NCI-H2107 (cell line): Measurements from ENCODE around the gene EML6.

Source experiments
- DNase-seq: peaks from one replicate; lab custom pipeline; 2025; lab: John Stamatoyannopoulos, UW

Gene EML6

DNA sequence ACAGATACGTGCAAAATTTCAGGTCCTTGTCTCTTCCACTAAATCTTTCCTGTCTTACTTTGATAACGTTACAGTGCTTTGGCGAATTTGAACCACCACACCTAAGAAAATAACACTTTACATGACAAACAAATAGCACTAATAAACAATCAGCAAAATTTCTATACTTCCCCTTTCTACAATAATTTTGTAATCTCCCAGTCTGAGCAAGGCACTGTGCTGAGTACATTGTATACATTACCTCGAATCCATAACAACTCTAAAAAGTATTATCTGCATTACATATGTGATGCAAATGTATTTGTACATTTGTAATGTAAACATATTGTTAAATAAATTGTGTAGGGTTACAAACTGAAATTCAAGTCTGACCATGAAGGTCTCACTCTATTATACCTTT is 276.9 kb downstream of the EML6 start:
- DNase-seq: no peak

DNA sequence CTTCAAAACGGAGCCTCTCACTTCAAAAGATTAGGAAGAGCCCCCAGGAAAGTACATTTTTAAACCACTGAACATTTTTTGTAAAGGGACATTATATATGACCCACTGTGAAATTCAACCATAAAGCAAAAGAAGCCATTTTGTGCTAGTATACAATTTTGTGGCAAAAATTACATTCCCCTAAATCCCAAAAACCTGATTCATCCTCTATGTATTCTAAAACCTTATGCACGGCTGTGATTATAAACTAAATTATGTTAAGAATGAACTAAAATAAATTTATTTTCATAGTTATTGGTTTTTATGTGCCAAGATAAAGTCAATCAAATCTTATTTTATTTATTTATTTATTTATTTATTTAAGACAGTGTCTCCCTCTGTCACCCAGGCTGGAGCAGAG is 278.3 kb downstream of the EML6 start:
- no peak for DNase-seq

DNA sequence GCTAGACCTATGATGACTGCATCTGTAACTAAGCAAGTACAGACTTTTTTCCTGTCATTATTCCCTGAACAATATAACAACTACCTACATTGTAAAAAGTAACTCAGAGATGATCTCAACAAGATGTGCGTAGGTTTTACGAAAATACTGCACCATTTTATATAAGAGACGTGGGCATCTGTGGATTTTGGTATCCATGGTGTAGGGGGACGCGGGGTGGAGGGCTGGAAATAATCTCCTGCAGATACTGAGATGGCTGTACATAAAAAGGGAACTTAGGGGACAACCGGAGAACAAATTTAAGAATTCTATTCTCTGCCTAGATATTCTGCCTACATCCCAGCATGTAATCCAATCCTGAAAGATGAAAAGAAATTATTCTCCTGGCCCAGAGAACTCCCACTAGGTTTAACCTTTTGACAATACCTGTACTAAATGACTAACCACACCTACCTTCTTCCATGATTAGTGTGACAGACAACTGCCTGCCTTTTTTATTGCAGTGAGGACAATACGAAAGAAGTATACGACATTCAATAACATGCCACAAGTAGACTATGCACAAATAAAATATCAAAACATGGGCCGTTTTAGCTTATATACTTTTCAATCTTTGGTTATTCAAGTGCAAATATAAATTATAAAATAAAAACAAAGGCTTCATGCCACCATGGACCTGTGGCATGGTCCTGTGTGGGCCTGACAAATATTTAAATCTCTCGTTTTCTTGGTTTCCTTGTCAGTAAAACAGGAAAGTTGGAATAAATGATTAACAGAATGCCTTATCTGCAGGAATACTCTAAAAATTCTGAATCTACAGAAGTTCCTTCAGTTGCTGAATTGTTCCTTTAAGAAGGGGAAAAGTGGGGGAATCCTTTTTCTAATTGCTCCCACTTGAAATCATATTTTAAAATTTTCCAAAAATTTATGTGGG is 280.5 kb downstream of the EML6 start:
- no peak for DNase-seq

DNA sequence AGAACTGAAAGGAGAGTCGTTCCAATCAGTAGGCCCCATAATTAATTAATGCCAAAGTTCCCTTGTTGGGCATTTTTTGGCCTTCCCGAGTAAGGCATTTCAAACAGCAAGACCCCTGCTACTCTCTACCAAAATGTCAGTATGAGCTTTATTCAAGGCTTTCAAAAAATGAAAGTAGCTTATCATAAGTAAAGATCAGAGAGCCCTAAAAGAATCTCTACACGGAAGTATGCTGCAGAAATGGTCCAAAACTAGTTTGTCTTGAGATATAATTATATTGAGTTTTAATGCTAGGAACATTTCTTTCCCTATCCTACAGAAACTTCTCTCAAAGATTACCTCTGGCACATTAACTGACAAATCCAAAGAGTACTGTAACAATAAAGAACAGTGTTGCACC is 282.8 kb downstream of the EML6 start:
- DNase-seq: no peak

DNA sequence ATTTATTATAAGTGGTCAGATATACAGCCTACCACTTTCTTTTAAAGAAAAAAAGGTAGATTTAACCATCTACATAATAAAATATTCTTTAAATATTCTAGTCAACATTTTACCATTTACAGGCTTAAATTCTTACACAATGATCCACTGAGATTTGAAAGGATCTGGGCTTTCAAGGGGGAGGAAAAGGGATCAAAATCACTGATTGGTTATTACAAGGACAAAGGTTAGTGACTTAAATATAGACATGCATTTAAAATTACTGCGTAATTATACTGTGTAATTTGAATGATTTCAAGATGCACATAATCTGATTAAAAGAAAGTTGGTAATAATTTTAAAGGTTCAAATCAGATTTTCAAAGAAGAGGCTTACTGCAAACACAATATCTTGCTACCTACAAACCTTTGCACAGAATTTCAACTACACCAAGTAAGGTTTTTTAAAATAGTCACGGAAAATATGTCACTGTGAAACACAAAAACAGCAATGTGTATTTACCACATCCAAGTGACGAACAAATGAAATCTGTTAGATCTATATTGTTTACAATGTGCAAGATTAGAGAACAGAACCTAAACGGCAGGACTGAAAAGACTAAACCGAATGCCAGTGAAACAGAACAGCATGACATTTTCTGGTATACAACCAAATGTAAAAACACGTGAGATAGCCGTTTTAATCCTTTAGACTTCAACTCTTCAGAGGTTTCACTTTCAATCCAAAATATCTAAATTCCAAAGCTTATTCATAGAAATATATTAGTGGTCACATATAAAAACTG is 286.0 kb downstream of the EML6 start:
- DNase-seq: no peak

DNA sequence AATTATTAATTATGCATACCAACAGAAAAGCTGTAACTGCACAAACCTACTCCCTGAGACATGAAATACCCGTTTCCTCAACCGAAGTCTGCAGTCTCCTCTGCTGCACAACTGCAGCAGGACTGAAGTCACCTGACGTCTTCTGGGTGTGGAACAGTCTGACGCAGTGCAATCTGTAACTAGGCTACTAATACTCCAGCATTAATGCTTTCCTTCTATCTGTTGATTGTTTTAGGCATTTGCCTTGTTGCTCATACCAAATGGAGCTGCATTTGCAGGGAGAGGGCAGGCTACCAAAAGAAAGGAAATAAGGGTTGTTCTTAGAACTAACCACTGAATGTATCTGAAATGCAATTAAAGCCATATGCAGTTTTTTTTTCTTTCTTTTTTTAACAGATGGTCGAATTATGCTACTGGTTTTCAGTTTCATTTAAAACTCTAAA is 286.7 kb downstream of the EML6 start:
- DNase-seq: no peak

DNA sequence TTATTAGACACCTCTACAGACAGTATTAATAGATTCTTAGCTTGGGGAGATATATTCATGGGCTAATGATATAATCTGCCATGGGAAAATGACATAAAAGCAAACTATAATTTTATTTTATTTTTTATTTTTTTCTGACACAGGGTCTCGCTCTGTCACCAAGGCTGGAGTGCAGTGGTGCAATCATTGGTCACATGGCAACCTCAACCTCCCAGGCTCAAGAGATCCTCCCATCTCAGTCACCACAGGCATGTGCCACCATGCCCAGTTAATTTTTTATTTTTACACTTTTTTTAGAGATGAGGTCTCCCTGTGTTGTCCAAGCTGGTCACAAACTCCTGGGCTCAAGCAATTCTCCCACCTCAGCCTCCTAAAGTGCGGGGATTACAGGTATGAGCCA is 287.5 kb downstream of the EML6 start:
- DNase-seq: no peak

DNA sequence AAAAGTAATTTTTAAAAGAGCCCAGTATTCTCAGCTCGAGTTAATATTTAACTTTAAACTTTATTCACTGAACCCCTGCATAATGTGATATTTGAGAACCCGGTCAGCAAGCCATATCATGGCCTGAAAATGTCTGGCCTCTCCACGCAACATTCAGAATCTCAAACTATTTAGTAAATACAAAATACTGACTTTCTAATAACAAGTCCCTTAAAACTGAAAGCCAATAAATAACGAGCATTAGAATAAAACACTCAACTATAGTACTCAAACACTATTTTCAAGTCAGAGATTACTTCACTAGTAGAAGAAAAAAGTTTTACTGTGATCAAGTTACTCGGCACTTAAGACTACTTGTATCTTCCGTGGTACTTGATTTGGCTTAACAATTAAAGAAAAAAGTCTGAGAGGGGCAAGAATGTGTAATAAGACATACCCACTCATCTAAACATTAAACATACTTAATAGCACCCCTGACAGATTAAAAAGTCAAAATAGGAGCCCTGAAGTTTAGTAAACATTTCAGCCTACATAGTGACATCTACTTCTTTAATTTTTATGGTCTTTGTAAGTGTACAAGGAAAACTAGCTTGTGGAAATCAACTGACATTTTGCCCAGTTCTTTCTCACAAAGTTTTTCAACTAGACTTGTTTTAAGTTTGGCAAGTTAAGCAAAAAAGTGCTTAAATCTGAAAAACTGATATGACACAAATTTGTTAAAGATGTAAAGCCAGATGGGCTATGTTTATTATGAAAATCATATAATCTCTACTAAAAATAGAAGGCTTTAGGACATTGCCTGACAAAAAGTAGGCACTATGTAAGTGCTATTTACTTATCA is 288.6 kb downstream of the EML6 start:
- DNase-seq: no peak

DNA sequence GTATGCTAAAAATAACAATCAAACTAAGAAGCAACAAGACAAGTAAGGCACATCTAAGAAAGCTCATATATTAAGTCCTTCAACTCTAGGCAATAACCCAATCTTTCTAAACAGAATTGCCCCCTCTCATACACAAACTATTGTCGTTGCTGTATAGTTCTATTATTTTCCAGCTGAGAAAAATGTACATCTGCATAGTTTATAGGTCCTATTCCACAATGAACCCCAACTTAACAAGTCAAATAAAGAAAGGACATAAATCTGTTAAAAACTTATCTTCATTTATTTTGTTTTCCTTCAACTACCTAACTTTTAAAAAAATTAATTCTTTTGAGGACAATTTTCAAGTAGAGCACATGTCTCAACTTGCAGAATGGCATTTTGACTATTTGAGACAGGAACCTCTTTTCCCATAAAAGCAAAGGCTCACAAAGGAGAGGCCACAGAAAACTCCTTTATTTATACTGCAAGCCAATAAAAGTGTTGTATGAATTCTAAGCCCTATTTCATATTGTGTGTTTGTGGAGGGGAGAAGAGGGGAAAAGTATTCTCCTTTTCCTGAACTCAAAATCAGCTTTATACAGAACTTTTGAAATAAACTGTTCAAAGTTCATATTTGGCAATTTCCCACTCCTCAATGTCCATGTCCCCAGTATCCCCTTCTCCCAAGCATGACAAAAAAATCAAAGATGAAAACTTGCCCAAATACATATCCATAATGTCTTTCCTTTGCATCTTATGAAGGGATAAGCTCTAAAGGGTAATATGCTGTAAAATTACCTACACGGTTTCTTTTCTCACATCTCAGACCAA is 289.4 kb downstream of the EML6 start:
- no peak for DNase-seq

DNA sequence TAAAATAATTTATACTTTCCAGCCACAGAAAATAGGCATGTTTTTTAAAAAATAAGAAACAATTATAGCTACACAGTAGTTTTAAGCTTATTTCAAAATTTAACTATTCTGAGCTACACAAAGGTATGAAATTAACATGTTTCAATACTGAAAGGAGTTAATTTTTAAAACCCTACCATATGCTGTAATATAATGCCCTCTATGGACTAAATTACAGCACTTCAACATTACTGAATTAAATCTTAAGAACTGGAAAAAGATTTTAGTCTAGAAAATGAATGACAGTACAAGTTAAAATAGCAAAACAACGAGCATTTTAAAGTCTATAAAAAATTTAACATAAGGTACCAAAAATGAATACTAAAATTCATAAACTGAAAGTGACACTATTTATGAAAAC is 290.5 kb downstream of the EML6 start:
- no peak for DNase-seq

DNA sequence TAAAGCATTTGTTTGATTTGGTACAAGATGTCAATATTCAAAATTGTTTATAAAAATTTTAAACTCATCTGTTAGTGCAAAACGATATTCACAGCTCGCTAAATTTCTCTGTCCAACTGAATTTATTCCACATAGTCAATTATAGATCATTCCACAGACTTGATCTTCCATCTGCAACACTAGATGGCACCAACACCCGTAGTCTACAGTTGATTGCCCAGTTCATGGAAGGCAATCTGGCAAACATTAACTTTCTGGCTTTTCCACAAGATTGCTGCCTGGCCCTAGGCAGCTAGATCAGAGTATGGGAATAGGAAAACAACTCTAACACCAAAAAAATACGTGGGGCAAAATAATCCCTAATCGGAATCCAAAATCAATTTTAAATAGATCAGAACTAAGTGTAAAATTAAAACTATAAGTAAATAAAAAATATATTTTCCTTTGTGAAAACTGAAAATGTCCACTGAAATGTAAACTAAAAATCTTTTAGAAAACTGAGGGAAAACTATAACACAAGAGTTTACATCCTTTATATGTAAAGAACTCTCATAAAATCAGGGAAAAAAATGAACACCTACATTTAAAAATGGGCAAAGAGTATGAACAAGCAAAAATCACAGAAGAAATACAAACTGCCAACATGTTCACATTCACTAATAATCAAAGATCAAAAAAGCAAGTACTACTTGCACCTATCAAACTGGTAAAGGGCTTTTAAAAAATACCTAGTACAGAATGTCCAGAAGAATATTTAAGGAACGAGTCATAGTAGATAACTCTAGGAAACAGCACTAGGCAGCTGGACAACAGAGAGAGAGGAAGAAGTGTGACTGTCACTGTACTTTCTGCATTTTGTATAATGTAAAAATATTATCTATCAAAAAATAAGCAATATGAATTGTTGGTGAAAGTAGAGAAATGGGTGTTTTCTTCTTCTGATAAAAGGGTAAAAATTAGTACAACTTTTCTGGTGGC is 291.8 kb downstream of the EML6 start:
- no peak for DNase-seq

DNA sequence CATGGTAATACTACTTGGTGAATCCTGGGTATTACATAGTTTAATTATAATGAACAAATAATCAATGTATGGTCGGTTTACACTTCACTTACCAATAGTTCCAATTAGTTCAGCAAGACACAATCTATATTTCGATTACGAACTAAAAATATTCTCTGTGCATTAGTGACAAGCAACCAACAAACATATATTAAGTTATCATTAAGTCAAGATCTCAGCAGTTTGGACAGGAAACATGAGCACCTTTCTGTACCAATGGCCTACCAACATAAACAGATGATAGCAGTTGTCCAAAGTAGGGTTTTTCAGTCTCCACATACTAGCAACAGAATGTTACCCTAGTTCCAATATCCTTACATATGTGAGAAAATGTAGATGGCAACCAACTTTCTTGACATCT is 294.0 kb downstream of the EML6 start:
- no peak for DNase-seq

DNA sequence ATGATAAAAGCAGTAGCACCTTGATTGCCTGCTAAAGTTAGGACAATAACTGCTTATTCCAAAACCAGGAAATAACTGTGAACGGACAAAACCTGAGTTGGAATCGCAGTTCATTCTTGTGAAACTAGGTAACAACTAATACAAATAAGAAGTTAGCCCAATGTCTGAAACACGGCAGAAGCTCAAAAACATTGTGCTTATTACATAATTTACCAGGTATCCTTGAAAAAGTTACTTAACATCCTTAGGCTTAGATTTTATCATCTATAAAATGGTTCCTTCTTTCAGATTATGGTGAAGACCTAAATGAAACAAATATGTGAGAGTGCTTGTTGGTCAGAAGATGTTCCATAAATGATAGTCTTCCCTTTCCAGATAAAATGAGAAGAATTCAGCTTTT is 294.4 kb downstream of the EML6 start:
- no peak for DNase-seq

DNA sequence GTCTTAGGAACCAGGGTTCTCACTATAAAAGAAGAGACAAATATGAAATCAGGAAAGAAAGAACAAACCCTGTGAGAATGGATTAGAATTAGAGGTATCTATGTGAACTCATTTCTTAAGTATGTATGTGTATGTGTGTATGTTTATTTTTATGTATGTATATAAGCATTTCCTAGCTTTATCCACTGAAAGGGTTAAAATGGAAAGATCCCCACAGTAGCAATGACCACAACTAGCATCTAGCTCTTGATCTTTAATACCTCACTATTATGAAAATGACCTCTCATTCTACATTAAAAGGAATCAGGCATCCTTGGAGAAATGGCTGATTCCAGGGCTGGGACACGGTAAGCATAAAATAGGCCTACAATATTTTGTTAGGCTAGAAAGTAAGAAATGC is 295.2 kb downstream of the EML6 start:
- no peak for DNase-seq

DNA sequence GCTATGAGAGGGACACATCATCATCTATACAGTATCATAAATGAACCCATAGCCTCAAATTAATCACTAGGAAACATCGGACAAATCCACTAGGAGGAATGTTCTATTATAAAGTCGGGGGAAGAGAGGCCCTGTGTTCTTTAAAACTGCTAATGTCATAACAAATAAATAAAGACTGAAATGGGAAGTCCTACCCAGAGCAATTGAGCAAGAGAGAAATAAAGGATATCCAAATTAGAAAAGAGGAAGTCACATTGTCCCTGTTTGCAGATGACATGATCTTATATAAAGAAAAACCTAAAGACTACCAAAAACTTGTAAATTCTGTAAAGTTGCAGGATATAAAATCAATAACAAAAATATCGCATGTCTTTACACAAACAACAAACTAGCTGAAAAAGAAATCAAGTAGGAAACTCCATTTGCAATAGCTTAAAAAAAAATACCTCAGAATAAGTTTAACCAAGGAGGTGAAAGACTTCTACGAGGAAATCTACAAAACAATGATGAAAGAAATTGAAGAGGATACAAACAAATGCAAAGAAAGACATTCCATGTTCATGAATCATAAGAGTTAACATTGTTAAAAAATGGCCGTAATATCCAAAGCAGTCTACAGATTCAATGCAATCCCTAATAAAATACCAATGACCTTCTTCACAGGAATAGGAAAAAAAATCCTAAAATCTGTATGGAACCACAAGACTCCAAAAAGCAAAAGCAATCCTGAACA is 296.2 kb downstream of the EML6 start:
- DNase-seq: no peak
